Endothelial cell (in vitro differentiated cells): ENCODE data around the gene SYT14. TPM values are rescaled to one million over a fixed set of nuclear protein-coding genes. Genes with fewer than 3 reads are reported as not detected.

ENCODE experiments used
- DNase-seq: peaks from one replicate; pipeline ENCODE4 v3.0.0; 2021; ENCODE audit warnings: low spot score
- H3K27ac Mint-ChIP-seq: one replicate; pipeline ENCODE4 v1.8.0; 2021; ENCODE audit warnings: mixed read lengths, inconsistent platforms; ENCODE audit not compliant: unreplicated experiment
- H3K27me3 Mint-ChIP-seq: one replicate; pipeline ENCODE4 v1.8.0; 2021; ENCODE audit warnings: mild to moderate bottlenecking, moderate library complexity, mixed read lengths, inconsistent platforms; ENCODE audit not compliant: unreplicated experiment
- H3K36me3 Mint-ChIP-seq: one replicate; pipeline ENCODE4 v1.8.0; 2021; ENCODE audit warnings: mild to moderate bottlenecking, low read depth, mixed read lengths, inconsistent platforms; ENCODE audit not compliant: unreplicated experiment
- H3K4me1 Mint-ChIP-seq: one replicate; pipeline ENCODE4 v1.8.0; 2021; ENCODE audit warnings: mild to moderate bottlenecking, mixed read lengths, inconsistent platforms; ENCODE audit not compliant: unreplicated experiment
- H3K4me3 Mint-ChIP-seq: one replicate; pipeline ENCODE4 v1.8.0; 2021; ENCODE audit warnings: mild to moderate bottlenecking, mixed read lengths, inconsistent platforms; ENCODE audit not compliant: unreplicated experiment
- H3K9me3 Mint-ChIP-seq: one replicate; pipeline ENCODE4 v1.8.0; 2021; ENCODE audit warnings: mixed read lengths, inconsistent platforms; ENCODE audit not compliant: unreplicated experiment
- CTCF ChIP-seq: fragments of 200-600 bp; sonication (generic); IDR thresholded peaks from one replicate; pipeline ENCODE4 v1.5.0; 2021; ENCODE audit warnings: antibody characterized with exemption; ENCODE audit not compliant: unreplicated experiment
- total RNA-seq: library from RNA; stranded (reverse); fragmentation: NEBNext Ultra II Directional; extraction: Animal tissue kit (Norgen Biotek cat#: 25700); gene quantifications from one replicate; pipeline ENCODE4 v1.2.1, GENCODE V29; 2021; ENCODE audit not compliant: unreplicated experiment

Gene SYT14
- total RNA-seq, 1 donor from 2014 or later, result 9.7 TPM

- peaks cover 4% of the 10 kb centered on the region for H3K4me1 Mint-ChIP-seq
- no peak overlapping the region for H3K4me3 Mint-ChIP-seq
- DNase-seq, result no peak
- peaks cover 5% of the 10 kb centered on the region for H3K36me3 Mint-ChIP-seq
- no peaks in the 10 kb centered on the region for H3K9me3 Mint-ChIP-seq
- no peak for TF ChIP-seq CTCF
- no peaks in the 10 kb centered on the region for H3K27me3 Mint-ChIP-seq
- no peak overlapping the region for H3K27ac Mint-ChIP-seq
Measured at GRCh38 chr1:209924390-209924789, 13.6 kb upstream of the SYT14 start.

- no peak overlapping the region for H3K27ac Mint-ChIP-seq
- no peaks in the 10 kb centered on the region for H3K9me3 Mint-ChIP-seq
- H3K4me1 Mint-ChIP-seq, result peaks cover 8% of the 10 kb centered on the region
- DNase-seq, result no peak
- H3K36me3 Mint-ChIP-seq, result no peaks in the 10 kb centered on the region
- H3K4me3 Mint-ChIP-seq, result no peak overlapping the region
- H3K27me3 Mint-ChIP-seq, result no peaks in the 10 kb centered on the region
- no peak for TF ChIP-seq CTCF
Measured at GRCh38 chr1:209926045-209926444, 12.0 kb upstream of the SYT14 start.

GRCh38 chr1:209927466-209927865 lies 10.6 kb upstream of the SYT14 start:
- Mint-ChIP-seq H3K4me3 (no peak overlapping the region), H3K36me3 (no peaks in the 10 kb centered on the region), H3K27ac (no peak overlapping the region), H3K9me3 (no peaks in the 10 kb centered on the region), H3K4me1 (peaks cover 12% of the 10 kb centered on the region), H3K27me3 (no peaks in the 10 kb centered on the region)
- DNase-seq, result no peak
- TF ChIP-seq CTCF, result no peak

GRCh38 chr1:209929751-209930150 lies 8.3 kb upstream of the SYT14 start:
- DNase-seq, result no peak
- Mint-ChIP-seq H3K36me3 (no peaks in the 10 kb centered on the region), H3K4me1 (peaks cover 12% of the 10 kb centered on the region), H3K9me3 (no peaks in the 10 kb centered on the region), H3K4me3 (no peak overlapping the region), H3K27me3 (no peaks in the 10 kb centered on the region), H3K27ac (no peak overlapping the region)
- no peak for TF ChIP-seq CTCF

GRCh38 chr1:209931141-209931540 lies 6.9 kb upstream of the SYT14 start:
- no peak overlapping the region for H3K4me3 Mint-ChIP-seq
- H3K27ac Mint-ChIP-seq, result no peak overlapping the region
- no peak for DNase-seq
- TF ChIP-seq CTCF, result no peak
- H3K4me1 Mint-ChIP-seq, result peaks cover 12% of the 10 kb centered on the region
- H3K9me3 Mint-ChIP-seq, result no peaks in the 10 kb centered on the region
- H3K36me3 Mint-ChIP-seq, result no peaks in the 10 kb centered on the region
- no peaks in the 10 kb centered on the region for H3K27me3 Mint-ChIP-seq
